Heart left ventricle (tissue), 13 donors: ENCODE measurements around the gene CCDC187.

Source experiments
- CTCF ChIP-seq, 12 donors: fragments of 200-600 bp; sonication (generic) in 4 of 12; IDR thresholded peaks; one replicate each; pipeline versions ENCODE4 v1.5.0 to v1.8.0; 2018 to 2022; ENCODE audit warnings: antibody characterized with exemption in 12 of 12, mild to moderate bottlenecking in 5 of 12
- POLR2A ChIP-seq, 2 donors: fragments of 450-650 bp; IDR thresholded peaks; one replicate each; pipeline ENCODE4 v1.6.1; 2017; ENCODE audit warnings: antibody characterized with exemption in 2 of 2, mild to moderate bottlenecking in 2 of 2, moderate library complexity in 2 of 2
- donor health status: ischemic (EF 13 %, LVEDD 7.1; RV severe dilation, severe dysfunction).
- donor health status: DM: no; HTN: yes; CAD: no.
- donor health status: DM: no; HTN: no; CAD: no.
- donor health status: ischemic (EF 25% LVEDD 6.9; RV normal size, moderate dysfunction).
- donor health status: ischemic (EF 25% LVEDD 5.7; RV mildly dilated, moderate dysfunction).
- donor health status: ischemic (EF 35%, LVEDD 5.7; RV mildly dilated, moderate dysfunction).
- donor health status: nonischemic (EF 11% LVEDD 7.7; RV severe dilation, severe dysfunction).
- donor health status: DM: yes; HTN: yes; CAD: no.
- donor health status: PGD.
- donor health status: ischemic (EF 29% LVEDD 5.4; RV normal size, mild dysfunction).
- donor health status: nonischemic (EF 23%, LVEDD 6.1; RV moderate dilation, normal function).

- no peak for TF ChIP-seq CTCF (IDR thresholded peaks at IDR 0.05)
- TF ChIP-seq POLR2A (IDR thresholded peaks at IDR 0.05): no peak
Observed at GRCh38 chr9:136328011-136328621, 24.2 kb upstream of the CCDC187 start.
